ENCODE data around the gene AFF1.

Gene AFF1

DNA sequence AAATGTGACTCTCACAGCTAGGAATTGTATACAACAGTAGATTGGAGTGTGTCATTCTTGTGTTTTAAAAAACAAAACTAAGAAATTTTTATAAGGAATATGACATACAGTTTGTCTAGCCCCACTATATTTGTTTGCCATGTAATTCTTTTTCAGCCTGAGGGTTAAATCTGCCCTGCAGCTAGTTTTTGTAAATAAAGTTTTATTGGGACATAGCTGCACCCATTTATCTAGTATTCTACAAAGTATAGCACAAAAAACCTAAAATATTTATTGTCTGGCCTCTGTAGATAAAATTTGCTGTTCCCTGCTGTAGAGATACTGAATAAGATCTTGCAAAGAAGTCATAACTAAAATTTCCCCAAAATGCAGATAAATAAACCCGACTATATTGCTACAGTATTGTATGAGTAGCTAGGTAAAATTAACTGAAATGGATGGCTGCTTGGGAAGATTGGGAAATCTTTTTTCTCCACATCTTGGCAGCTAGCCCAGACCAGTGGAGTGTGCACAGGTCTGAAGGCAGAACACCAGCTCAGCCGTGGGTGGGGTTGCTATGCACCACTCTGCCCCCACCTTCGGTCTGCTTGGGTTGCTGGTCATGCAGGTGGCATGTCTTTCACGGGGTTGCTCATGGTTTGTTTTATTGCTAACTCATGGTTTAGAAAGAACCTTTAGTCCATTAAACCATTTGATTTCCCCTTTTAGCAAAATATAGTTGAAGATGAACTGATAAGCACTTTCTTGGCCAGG is 157.8 kb downstream of the AFF1 start:
- no peak for DNase-seq

DNA sequence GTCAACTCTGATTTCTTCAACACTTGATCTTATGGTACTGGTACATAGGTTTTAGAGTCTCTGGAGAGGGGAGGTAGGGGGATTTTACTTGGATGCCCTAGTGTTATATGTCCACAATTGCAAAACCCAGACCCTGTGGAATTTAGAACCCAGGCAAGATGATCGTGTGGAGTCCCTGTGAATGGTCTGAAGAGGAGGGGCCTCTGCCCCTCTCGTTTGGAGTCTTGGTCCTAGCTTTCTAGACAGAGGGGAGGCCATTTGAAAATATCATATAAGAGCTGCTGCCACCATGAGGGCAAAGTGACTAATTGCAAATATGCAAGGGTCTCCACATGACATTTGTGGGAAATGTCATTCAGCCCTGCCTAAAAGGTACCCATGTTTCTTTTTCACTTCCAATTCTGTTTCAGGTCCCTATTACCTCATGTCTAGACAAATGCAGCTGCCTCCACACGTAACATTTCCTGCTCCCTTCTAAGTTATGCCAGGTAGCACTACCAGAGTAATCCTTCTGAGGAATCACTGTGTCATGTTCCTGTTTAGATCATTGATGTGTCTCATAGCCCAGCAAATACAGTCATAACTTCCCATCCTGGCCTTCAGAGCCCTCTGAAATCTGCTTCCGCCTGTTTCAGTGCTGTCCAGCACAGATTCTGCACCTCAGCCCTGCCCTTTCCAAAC is 158.8 kb downstream of the AFF1 start:
- peak; percentile 65 for DNase-seq

GRCh38 chr4:87097075-87097474 is 162.3 kb downstream of the AFF1 start:
- peak; percentile 71 for DNase-seq

DNA sequence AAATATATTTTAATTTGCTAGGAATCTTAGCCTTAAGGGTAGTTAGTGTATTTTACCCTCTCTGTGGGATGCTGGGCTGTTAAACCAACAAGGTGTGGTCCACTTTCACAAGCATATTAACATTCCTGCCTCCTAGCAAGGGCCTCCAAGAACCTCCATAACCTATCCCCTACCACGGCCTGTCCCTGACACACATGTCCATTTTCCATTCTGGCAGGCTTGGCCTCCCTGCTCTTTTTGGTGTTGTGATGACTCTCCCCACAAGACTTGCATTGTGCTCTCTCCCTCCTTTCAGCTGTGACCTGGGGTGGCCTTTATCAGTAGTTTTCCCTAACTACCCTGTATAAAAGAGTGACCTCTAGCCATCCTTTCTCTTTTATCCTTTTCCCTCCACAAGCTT is 165.4 kb downstream of the AFF1 start:
- DNase-seq, result no peak

- DNase-seq, result no peak
Measured at GRCh38 chr4:87101543-87102199, 166.9 kb downstream of the AFF1 start.

GRCh38 chr4:87103086-87103485 is 168.3 kb downstream of the AFF1 start:
- DNase-seq, result no peak

- DNase-seq, result no peak
Measured at GRCh38 chr4:87103691-87104187, 168.9 kb downstream of the AFF1 start.

DNA sequence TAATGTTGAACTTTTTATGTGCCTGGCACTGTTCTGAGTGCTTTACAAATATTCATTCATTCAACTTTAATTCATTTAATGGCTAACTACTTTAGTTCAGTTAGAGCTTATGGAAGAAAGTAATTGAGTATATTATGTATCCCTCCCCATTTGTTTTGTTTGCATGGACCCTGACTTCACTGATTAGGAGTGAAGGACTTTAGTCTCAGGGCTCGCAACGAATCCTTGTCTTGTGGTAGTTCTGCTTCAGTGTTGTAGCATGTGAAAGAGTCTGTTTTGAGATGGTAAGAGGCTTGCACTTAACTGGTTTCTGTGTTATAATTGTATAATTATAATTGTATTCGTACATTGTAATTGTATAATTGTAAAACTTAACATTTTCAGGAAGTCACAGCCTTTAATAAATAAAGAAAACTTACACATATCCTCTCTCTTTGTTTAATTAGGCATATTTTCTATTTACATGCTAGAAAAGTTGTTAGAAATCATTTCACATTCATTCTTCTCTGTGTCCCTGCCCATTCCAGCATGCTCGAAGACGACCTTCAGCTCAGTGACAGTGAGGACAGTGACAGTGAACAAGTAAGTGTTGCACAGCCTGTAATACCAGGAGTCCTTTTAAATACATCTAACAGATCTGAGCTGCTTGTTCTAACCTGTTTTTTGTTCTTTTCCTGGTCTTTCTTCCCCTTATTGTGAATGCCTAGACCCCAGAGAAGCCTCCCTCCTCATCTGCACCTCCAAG is 170.5 kb downstream of the AFF1 start:
- DNase-seq, result no peak

DNA sequence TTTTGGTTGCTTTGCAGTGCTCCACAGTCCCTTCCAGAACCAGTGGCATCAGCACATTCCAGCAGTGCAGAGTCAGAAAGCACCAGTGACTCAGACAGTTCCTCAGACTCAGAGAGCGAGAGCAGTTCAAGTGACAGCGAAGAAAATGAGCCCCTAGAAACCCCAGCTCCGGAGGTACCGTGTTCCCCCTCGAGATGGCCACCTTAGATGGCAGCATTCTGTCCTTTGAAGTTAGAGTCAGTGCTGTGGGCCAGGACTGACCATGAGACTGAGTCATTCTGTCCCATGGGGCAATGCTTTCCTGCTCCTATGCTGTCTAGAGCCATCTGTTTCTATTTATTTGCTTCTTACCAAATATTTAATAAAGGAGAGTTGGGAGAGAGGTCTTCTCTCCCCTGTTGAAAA is 173.3 kb downstream of the AFF1 start:
- peak; percentile 91 for DNase-seq

DNA sequence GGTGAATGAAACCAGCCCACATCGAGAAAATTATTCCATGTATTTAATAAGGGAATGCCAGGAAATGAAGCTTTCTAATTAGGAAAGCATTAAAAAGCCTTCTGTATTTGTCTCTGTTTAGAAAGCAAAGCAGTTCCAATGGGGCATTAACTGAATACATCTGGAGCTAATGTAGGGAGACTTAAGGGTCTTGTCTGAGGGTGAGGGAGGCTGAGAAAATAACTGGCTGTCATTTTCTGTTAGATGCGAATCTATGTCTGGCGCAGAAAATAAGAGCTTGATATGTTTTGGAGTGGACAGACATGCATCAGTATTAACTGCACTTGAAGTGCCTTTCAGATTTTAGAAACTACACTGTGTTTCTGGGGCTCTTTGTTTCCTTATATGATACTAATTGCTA is 174.3 kb downstream of the AFF1 start:
- no peak for DNase-seq

- DNase-seq, result no peak
Measured at GRCh38 chr4:87109945-87110344, 175.1 kb downstream of the AFF1 start.

DNA sequence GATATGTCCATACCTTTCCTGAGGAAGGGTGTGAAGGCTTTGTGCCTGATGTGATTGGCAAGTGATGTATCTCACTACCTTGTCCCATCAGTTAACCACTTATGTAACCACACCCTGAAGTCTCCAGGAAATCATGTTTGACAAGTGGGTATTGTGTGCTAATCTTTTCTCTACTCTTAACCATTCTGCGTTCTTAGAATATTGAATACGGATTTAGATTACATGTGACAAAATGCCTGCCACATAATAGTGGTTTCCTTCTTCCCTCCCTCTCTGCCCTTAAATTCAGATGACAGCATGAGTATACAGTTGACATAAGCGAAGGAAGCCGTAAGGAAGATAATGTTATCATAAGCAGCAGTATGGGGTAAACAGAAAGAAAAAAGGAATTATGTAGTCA is 177.3 kb downstream of the AFF1 start:
- DNase-seq, result no peak

DNA sequence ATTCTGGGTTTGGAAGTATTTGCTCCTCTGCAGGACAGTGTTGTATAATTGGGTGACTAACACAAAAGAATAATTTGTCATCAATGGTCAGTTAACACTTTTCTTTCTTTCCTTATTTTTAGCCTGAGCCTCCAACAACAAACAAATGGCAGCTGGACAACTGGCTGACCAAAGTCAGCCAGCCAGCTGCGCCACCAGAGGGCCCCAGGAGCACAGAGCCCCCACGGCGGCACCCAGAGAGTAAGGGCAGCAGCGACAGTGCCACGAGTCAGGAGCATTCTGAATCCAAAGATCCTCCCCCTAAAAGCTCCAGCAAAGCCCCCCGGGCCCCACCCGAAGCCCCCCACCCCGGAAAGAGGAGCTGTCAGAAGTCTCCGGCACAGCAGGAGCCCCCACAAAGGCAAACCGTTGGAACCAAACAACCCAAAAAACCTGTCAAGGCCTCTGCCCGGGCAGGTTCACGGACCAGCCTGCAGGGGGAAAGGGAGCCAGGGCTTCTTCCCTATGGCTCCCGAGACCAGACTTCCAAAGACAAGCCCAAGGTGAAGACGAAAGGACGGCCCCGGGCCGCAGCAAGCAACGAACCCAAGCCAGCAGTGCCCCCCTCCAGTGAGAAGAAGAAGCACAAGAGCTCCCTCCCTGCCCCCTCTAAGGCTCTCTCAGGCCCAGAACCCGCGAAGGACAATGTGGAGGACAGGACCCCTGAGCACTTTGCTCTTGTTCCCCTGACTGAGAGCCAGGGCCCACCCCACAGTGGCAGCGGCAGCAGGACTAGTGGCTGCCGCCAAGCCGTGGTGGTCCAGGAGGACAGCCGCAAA is 179.6 kb downstream of the AFF1 start:
- DNase-seq, result no peak

- no peak for DNase-seq
Measured at GRCh38 chr4:87116231-87116630, 181.4 kb downstream of the AFF1 start.

DNA sequence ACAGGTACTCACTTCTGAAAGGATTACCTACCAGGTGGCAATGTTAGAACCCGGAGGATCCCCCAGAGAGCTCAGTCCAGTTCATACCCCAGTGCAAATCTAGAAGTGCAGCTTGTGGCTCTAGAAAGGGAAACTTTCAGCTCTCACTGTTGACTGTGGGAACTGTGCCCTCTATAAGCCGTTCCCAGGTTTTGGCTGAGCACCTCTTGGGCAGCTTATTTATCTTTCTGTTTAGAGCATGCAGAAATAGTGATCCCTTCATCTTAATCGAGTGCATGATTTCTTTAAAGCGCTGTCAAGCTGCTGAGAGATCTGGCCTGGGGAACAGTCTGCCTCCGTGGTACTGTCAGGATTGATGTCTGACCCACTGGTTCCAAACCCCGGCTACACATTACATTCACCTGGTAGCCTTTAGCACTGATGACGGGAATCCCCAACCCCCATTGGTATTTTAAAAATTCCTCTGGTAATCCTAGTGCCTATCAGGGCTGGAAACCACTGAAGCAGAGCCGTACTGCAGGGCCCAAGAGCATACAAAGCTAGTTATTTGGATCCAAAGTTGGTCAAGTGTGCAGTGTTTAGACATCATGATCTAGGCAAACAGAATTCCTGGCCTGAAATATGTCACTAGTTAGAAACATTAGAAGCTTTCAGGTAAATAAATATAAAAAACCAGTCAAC is 182.4 kb downstream of the AFF1 start:
- DNase-seq, result no peak

- no peak for DNase-seq
Measured at GRCh38 chr4:87117732-87118075, 182.9 kb downstream of the AFF1 start.

- DNase-seq, result no peak
Measured at GRCh38 chr4:87118421-87118820, 183.6 kb downstream of the AFF1 start.

DNA sequence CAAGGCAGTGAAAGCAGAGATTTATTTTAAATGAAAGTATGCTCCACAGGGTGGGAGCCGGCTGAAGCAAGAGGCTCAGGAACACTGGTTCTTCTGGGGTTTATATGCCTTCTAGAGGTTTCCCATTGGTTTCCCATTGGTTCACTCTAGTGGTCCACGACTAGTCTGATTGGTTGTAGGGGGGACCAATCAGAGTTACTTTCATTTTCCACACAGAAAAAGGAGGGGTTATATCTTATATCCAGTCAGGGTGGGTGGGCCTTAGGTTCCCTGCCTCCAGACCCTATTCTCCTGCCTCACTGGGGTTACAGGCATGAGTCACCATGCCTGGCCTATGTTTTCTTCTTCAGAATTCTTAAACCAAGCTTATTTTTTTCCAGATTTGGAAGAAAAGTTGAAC is 184.0 kb downstream of the AFF1 start:
- no peak for DNase-seq

GRCh38 chr4:87120010-87120409 is 185.2 kb downstream of the AFF1 start:
- no peak for DNase-seq

GRCh38 chr4:87120411-87121162 is 185.8 kb downstream of the AFF1 start:
- DNase-seq, result no peak

Data from islet precursor cell (in vitro differentiated cells).